Progenitor cell of endocrine pancreas (in vitro differentiated cells): ENCODE measurements around the gene BPIFB2. TPM values are rescaled to one million over a fixed set of nuclear protein-coding genes. Genes with fewer than 3 reads are reported as not detected.

Source experiments
- DNase-seq: peaks from one replicate; pipeline ENCODE4 v3.0.0; 2021; ENCODE audit warnings: low spot score; ENCODE audit not compliant: unreplicated experiment
- H3K27ac Mint-ChIP-seq: 2 replicates; pipeline ENCODE4 v1.8.0; 2021; ENCODE audit warnings: mild to moderate bottlenecking, moderate library complexity, mixed read lengths
- H3K27me3 Mint-ChIP-seq: 2 replicates; pipeline ENCODE4 v1.8.0; 2021; ENCODE audit warnings: mixed read lengths
- H3K36me3 Mint-ChIP-seq: 2 replicates; pipeline ENCODE4 v1.8.0; 2022; ENCODE audit warnings: mixed read lengths; ENCODE audit not compliant: insufficient read depth
- H3K4me1 Mint-ChIP-seq: 2 replicates; pipeline ENCODE4 v1.8.0; 2021; ENCODE audit warnings: low read depth, mixed read lengths
- H3K4me3 Mint-ChIP-seq: 2 replicates; pipeline ENCODE4 v1.8.0; 2021; ENCODE audit warnings: low read depth, mild to moderate bottlenecking, moderate library complexity, mixed read lengths
- H3K9me3 Mint-ChIP-seq: 2 replicates; pipeline ENCODE4 v1.8.0; 2021; ENCODE audit warnings: low read depth, mixed read lengths
- total RNA-seq: library from RNA; stranded (reverse); gene quantifications from 2 replicates; pipeline ENCODE4 v1.2.1, GENCODE V29; 2021
- TF ChIP-seq, protein P1 (sequence below): fragments of 200-600 bp; sonication (generic); IDR thresholded peaks from one replicate; pipeline ENCODE4 v1.5.0; 2021; ENCODE audit warnings: antibody characterized with exemption, mild to moderate bottlenecking; ENCODE audit not compliant: unreplicated experiment

The BPIFB2 gene
- total RNA-seq, 1 donor from 2014 or later = not detected

DNA sequence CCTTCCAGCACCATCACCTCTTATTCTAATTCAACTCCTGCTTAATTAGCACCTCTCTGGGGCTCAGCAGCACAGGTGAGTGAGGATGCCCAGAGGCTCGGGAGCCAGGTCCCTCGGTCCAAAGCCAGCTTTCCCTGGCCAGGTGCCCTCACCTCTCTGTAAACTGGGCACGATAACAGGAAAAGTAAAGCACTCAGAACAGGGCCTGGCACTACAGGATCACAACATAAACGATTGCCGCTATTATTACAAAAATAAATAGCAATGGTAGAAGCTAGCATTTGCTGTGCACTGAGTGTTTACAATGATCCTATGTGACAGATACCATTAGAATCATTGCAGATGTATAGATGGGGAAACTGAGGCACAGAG is 2.6 kb downstream of the BPIFB2 start:
- Mint-ChIP-seq H3K36me3 (no peaks in the 10 kb centered on the region), H3K9me3 (peaks cover 3% of the 10 kb centered on the region), H3K4me3 (no peak overlapping the region), H3K27ac (no peak overlapping the region), H3K4me1 (no peaks in the 10 kb centered on the region), H3K27me3 (peaks cover 24% of the 10 kb centered on the region)
- DNase-seq = no peak
- TF ChIP-seq, protein P1, sequence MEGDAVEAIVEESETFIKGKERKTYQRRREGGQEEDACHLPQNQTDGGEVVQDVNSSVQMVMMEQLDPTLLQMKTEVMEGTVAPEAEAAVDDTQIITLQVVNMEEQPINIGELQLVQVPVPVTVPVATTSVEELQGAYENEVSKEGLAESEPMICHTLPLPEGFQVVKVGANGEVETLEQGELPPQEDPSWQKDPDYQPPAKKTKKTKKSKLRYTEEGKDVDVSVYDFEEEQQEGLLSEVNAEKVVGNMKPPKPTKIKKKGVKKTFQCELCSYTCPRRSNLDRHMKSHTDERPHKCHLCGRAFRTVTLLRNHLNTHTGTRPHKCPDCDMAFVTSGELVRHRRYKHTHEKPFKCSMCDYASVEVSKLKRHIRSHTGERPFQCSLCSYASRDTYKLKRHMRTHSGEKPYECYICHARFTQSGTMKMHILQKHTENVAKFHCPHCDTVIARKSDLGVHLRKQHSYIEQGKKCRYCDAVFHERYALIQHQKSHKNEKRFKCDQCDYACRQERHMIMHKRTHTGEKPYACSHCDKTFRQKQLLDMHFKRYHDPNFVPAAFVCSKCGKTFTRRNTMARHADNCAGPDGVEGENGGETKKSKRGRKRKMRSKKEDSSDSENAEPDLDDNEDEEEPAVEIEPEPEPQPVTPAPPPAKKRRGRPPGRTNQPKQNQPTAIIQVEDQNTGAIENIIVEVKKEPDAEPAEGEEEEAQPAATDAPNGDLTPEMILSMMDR = no peak

DNA sequence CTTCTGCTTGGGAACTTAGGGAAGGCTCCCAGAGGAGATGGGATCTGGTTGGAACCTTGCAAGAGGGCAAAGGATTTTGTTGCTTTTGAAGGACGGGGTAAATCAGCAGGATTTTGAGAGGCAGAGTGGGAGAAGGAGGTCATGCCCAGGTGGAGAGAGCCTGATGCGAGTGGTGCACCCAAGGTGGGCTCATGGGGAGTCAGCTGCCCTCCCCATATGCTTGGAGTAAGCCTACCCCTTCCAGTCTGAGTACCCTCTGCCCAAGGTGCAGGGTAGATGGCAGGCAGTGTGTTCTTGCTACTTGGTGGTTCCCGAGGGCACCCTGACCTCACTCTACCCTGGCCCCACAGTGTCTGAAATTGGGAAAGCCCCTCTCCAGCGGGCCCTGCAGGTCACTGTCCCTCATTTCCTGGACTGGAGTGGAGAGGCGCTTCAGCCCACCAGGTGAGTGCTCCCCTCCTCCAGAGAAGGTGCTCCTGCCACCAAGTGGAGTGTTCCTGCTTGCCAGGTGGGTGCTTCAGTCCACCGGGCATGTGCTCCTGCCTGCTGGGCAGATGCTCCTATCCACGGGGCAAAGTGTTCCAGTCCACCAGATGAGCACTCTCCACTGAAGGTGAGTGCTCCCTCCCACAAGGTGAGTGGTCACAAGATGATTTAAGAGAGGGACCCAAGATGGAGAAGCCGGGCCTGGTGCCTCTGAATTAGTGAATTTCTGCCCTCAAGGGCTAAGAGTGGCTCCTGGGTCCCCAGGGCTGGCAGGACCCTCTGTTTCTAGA is 3.4 kb downstream of the BPIFB2 start:
- H3K27ac Mint-ChIP-seq = no peak overlapping the region
- DNase-seq = no peak
- H3K27me3 Mint-ChIP-seq = peaks cover 31% of the 10 kb centered on the region
- H3K4me1 Mint-ChIP-seq = no peaks in the 10 kb centered on the region
- H3K4me3 Mint-ChIP-seq = no peak overlapping the region
- no peaks in the 10 kb centered on the region for H3K9me3 Mint-ChIP-seq
- TF ChIP-seq, protein P1 = no peak
- no peaks in the 10 kb centered on the region for H3K36me3 Mint-ChIP-seq

DNA sequence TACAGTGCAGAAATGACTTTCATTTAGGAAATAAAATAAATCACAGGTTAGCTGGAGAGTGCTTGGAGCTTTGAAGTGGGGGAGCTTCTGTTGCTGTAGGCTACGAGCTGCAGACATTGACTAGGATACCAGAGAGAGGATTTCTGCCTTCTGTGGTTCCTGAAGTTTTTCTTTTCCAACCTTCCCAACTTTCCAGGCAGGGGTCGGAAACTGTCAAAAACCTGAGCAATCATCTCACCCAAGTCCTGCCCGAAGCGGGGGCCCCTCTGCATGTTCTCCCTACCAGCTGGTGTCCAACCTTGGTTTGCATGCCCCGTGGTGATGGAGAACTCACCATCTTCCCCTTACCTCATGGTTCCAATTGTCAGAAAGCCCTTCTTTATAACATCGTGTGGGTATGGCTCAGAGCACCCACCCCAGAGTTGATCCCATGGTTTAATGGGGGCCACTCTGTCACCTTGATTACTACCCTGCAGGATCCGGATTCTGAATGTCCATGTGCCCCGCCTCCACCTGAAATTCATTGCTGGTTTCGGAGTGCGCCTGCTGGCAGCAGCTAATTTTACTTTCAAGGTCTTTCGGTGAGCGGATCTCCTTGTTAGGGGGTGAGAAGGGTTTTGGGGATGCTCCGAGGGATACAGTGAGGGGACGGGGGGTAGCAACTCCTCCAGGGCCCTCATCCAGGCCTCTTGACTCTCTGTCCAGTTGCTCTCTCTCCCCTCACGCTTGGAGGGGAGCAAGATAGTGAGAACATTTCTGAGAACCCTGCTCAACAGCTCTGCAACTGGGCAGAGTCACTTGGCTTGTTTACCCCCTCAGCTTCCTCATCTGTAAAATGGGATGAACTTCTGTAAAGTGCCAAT is 5.1 kb downstream of the BPIFB2 start:
- TF ChIP-seq, protein P1 = no peak
- Mint-ChIP-seq H3K4me1 (no peaks in the 10 kb centered on the region), H3K27me3 (peaks cover 41% of the 10 kb centered on the region), H3K36me3 (no peaks in the 10 kb centered on the region), H3K27ac (no peak overlapping the region), H3K4me3 (no peak overlapping the region), H3K9me3 (no peaks in the 10 kb centered on the region)
- DNase-seq = no peak

DNA sequence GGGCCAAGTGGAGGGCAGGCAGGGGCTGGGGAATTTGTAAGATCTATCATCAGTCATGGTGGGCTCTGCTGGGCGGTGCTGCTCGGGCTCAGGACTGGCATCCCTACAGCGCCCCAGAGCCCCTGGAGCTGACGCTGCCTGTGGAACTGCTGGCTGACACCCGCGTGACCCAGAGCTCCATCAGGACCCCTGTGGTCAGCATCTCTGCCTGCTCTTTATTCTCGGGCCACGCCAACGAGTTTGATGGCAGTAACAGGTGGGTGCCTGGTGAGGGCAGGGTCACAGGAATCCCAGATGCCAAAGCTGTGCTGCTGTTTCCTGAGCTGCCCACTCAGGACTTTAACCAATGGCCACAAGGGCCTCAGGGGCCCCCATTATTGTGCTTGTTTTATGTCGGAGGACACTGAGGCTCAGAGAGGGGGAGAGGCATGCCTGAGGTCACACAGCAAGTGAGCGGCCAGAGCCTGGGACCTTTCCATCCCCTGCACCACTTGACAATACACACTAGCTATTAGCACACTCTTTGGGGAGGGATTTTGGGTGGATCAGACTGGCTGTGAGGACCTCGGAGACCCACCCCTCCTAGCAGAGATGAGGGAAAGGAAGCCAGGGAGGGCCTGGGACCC is 6.3 kb downstream of the BPIFB2 start:
- Mint-ChIP-seq H3K4me3 (no peak overlapping the region), H3K27ac (no peak overlapping the region), H3K36me3 (no peaks in the 10 kb centered on the region), H3K4me1 (no peaks in the 10 kb centered on the region), H3K27me3 (peaks cover 43% of the 10 kb centered on the region), H3K9me3 (no peaks in the 10 kb centered on the region)
- TF ChIP-seq, protein P1 = no peak
- no peak for DNase-seq
